Fibroblast of the conjunctiva (primary cell): ENCODE measurements around the gene KRT33B.

ENCODE experiments used
- DNase-seq: peaks from one replicate; pipeline ENCODE4 v3.0.0-alpha.2; 2010; ENCODE audit warnings: low read depth

Gene KRT33B

GRCh38 chr17:41325126-41325525 lies 44.5 kb downstream of the KRT33B start:
- no peak for DNase-seq

GRCh38 chr17:41324180-41325075 lies 45.2 kb downstream of the KRT33B start:
- DNase-seq, result no peak

DNA sequence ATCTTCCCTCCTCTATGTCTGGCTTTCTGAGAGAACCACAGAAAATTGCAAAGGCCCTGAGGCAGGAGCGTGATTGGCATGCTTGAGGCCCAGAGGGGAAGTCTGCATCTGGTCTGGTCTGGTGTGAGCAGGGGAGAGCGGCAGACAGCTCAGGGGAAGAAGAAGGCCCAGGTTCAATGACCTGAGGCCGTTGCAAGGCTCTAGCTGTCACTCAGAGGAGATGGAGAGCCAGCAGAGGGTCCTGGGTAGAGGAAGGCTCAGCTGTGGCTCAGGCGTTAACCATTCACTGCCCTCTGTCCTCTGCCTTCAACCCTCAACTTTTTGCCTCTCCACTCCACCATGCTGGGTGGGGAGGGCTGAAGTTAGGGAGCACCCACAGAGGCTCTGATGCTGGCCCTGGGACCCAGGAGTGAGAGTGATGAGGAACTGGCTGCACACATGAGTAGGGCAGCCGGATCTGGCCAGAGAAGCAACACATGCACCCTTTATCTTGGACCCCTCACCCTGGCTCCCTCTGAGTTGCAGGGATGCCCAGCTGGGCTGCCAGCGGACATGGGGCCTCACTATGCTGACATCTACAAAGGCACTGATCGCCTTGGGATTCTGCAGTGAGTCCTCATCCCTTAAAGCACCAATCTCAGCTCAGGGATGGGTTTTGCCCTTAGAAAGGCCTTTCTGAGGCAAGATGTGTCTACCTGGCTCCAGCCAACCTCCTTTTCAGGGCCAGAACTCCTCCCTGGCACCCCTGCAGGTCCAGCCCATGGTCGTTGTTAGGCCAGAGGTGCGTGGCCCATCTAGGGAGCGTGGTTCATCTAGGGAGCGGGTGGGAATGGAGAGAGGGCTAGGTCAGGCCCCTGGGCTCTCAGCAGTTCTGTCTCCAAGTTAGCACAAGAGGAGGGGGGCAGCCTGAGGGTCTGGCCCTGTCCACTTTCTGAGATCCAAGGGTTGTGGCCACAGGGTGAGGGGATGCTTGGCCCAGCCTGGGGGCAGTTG lies 46.4 kb downstream of the KRT33B start:
- no peak for DNase-seq

DNA sequence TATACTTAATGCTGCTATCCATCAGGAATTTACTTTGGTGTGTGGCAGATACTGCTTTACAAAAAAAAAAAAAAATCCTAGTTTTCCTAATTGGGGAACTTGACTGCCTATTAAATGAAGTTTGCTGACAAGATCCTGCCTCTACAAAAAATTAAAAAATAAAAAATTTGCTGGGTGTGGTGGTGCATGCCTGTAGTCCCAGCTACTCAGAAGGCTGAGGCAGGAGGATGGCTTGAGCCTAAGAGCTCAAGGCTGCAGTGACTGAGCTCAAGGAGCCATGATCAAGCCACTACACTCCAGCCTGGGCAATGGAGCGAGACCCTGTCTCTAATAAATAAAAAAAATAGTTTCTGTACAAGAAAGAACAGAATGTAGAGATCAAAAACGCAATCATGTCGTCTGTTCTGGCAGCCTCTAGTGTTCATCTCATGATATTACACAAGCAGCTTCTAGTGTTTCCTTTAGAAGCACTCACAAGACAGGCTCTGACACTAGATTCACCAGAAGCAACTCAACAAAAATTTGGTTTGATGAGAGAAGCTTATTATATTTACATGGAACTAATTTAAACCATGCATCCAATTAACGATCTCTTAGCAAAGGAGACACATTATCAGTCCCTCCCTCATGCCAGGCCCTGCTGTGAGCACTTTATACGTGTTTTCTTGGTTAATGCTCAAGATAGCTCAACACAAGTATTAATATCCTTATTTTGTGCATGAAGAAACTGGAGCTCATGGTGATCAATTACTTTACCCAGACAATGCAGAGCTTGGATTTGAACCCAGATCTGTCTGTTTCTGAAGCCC lies 47.3 kb downstream of the KRT33B start:
- peak; percentile 68 for DNase-seq

- DNase-seq, result no peak
Measured at GRCh38 chr17:41318231-41318630, 51.4 kb downstream of the KRT33B start.

- no peak for DNase-seq
Measured at GRCh38 chr17:41315814-41316445, 53.7 kb downstream of the KRT33B start.

GRCh38 chr17:41315204-41315794 lies 54.3 kb downstream of the KRT33B start, which contains the start of gene KRTAP17-1:
TSS of gene KRTAP17-1 (minus strand) at chr17:41315710. CDS start at chr17:41315650, 60 bp downstream.
- DNase-seq, result no peak
